Lung microvascular endothelial cell (primary cell): ENCODE results near the gene DOC2A. TPM values are rescaled to one million over a fixed set of nuclear protein-coding genes. Genes with fewer than 3 reads are reported as not detected.
"Not testable (repeated sequence)": the region's sequence is repeated elsewhere in the genome, so short reads cannot be mapped to it uniquely, and the experiment has no call there.

Experiments used
- DNase-seq, 2 donors: peaks; one replicate each; pipeline versions ENCODE4 v3.0.0 to v3.0.0-alpha.2; 2010; ENCODE audit warnings: low read depth in 2 of 2
- total RNA-seq: library from RNA; depleted of rRNA; stranded (reverse); fragments of >200 nt; gene quantifications from 2 replicates; pipeline ENCODE4 v1.2.1, GENCODE V29; 2014

The DOC2A gene
- total RNA-seq, 1 donor from 2014 or later, result 0.20 TPM

- peak; percentile 100 for DNase-seq
These were observed 37.2 kb downstream of the DOC2A start, which contains the start of gene TAOK2 for GRCh38 chr16:29973384-29974246. Gene TAOK2, plus strand, starts transcription at chr16:29973868. Its CDS starts 3,905 bp downstream, at chr16:29977773.

GRCh38 chr16:29972992-29973383 lies 37.8 kb downstream of the DOC2A start:
- DNase-seq, result no peak

GRCh38 chr16:29972500-29972899 lies 38.3 kb downstream of the DOC2A start:
- no peak for DNase-seq

GRCh38 chr16:29971304-29971703 lies 39.5 kb downstream of the DOC2A start:
- no peak for DNase-seq

GRCh38 chr16:29968205-29968604 lies 42.6 kb downstream of the DOC2A start:
- DNase-seq, result no peak

GRCh38 chr16:29963021-29963743 lies 47.6 kb downstream of the DOC2A start:
- no peak for DNase-seq

GRCh38 chr16:29962344-29962994 lies 48.4 kb downstream of the DOC2A start:
- DNase-seq, result peak in 1 of 2 donors; percentile 66

- peak; percentile 87 to 90 for DNase-seq
These were observed 49.1 kb downstream of the DOC2A start, which contains the start of gene TMEM219 for GRCh38 chr16:29961479-29962343. Gene TMEM219, plus strand, starts transcription at chr16:29962079. Its CDS starts 1,065 bp downstream, at chr16:29963144.

- no peak for DNase-seq
These were observed 49.7 kb downstream of the DOC2A start for GRCh38 chr16:29961127-29961478.

- DNase-seq, result not testable (repeated sequence)
These were observed 51.0 kb downstream of the DOC2A start for GRCh38 chr16:29959821-29960220.

- DNase-seq, result no peak
These were observed 51.5 kb downstream of the DOC2A start for GRCh38 chr16:29959293-29959692.

GRCh38 chr16:29958756-29959155 lies 52.1 kb downstream of the DOC2A start:
- no peak for DNase-seq

Other genes starting within 250 kb of the DOC2A start
- not detected in 2 replicates for gene ZG16, start 232.8 kb downstream of the DOC2A start, total RNA-seq
- 13.5 and 30.5 TPM in 2 replicates for gene KIF22, start 220.3 kb downstream of the DOC2A start, total RNA-seq
- 109 and 125 TPM in 2 replicates for gene MAZ, start 204.5 kb downstream of the DOC2A start, total RNA-seq
- gene PRRT2, start 198.8 kb downstream of the DOC2A start, total RNA-seq, result under 0.01 and 0.22 TPM in 2 replicates
- gene PAGR1, start 194.9 kb downstream of the DOC2A start, total RNA-seq, result 11.1 and 16.3 TPM in 2 replicates
- 122 and 182 TPM in 2 replicates for gene MVP, start 190.6 kb downstream of the DOC2A start, total RNA-seq
- gene CDIPT, start 147.8 kb downstream of the DOC2A start, total RNA-seq, result 50.1 and 86.3 TPM in 2 replicates
- gene SEZ6L2, start 111.5 kb downstream of the DOC2A start, total RNA-seq, result 0.44 and 0.99 TPM in 2 replicates
- 0.20 and 0.22 TPM in 2 replicates for gene ASPHD1, start 110.5 kb downstream of the DOC2A start, total RNA-seq
- 1.7 and 3.6 TPM in 2 replicates for gene KCTD13, start 84.8 kb downstream of the DOC2A start, total RNA-seq
- 61.2 and 72.2 TPM in 2 replicates for gene TMEM219, start 48.9 kb downstream of the DOC2A start, total RNA-seq
- gene TAOK2, start 37.2 kb downstream of the DOC2A start, total RNA-seq, result 61.2 and 86.1 TPM in 2 replicates
- gene HIRIP3, start 15.4 kb downstream of the DOC2A start, total RNA-seq, result 3.6 and 4.1 TPM in 2 replicates
- gene INO80E, start 14.8 kb downstream of the DOC2A start, total RNA-seq, result 14.4 and 15.7 TPM in 2 replicates
- not detected in 2 replicates for gene C16orf92, start 12.2 kb upstream of the DOC2A start, total RNA-seq
- gene TLCD3B, start 20.2 kb upstream of the DOC2A start, total RNA-seq, result not detected in 2 replicates
- 319 and 337 TPM in 2 replicates for gene ALDOA, start 54.7 kb upstream of the DOC2A start, total RNA-seq
- gene PPP4C, start 65.0 kb upstream of the DOC2A start, total RNA-seq, result 174 and 199 TPM in 2 replicates
- under 0.01 TPM in 2 replicates for gene TBX6, start 80.9 kb upstream of the DOC2A start, total RNA-seq
- gene YPEL3, start 85.2 kb upstream of the DOC2A start, total RNA-seq, result 14.4 and 29.4 TPM in 2 replicates
- gene GDPD3, start 102.5 kb upstream of the DOC2A start, total RNA-seq, result 0.22 and 1.4 TPM in 2 replicates
- 30.1 and 49.0 TPM in 2 replicates for gene MAPK3, start 112.2 kb upstream of the DOC2A start, total RNA-seq
- gene CORO1A, start 172.6 kb upstream of the DOC2A start, total RNA-seq, result 0.79 and 1.5 TPM in 2 replicates
- 20.4 and 25.3 TPM in 2 replicates for gene BOLA2B, start 182.6 kb upstream of the DOC2A start, total RNA-seq
- gene SLX1A, start 182.8 kb upstream of the DOC2A start, total RNA-seq, result 35.9 and 44.2 TPM in 2 replicates
- gene SULT1A3, start 188.2 kb upstream of the DOC2A start, total RNA-seq, result 1.1 and 2.2 TPM in 2 replicates
- 0.22 and 0.60 TPM in 2 replicates for gene NPIPB13, start 237.5 kb upstream of the DOC2A start, total RNA-seq